NCI-H2081 (cell line): ENCODE results near the gene ACOT9.
A peak's percentile ranks its signal among the peaks of the same experiment; 100 is the strongest.
"Not testable (repeated sequence)": the region's sequence is repeated elsewhere in the genome, so short reads cannot be mapped to it uniquely, and the experiment has no call there.

Source experiments
- DNase-seq, 2 experiments: peaks; one replicate each; lab custom pipeline; 2025; lab: John Stamatoyannopoulos, UW

ACOT9 gene

DNA sequence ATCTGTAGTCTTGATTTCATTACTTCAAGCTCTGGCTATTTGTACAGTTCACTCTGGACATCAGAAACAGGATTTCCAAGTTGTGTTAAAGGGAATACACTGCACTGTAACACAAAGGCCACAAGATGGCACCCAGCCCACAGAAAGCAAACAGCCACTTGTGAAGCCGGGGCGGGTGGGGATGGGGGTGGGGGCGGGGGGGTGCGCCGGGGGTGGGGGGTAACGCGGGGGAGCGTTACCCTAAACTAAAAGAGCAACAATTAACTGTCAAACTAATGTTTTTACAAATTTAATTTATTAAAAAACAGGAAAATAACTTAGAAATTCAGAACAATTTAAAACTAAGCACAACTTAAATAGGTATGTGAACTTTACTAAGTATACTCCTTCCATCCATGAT lies 48.5 kb downstream of the ACOT9 start:
- peak; percentile 38 to 57 for DNase-seq

DNA sequence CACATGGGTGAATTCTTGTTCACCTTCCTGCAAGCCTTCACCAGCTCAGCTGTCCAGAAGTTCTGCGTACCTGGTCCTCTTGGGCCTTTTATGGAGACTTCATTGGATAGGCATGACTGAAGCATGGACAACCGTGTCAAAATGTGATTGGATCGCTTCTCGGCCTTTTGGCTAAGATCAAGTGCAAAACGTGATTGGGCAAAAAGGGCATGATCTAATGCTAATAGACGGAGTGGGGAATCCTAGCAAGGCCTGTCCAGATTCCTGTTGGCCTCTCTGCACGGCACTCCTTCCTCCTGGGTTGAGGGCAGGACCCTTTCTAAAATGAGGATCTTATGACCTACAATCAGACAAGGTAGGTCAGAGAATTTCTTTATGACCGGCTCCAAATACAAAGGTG lies 50.9 kb downstream of the ACOT9 start:
- DNase-seq, result no peak

- DNase-seq, result not testable (repeated sequence)
These were observed 66.6 kb downstream of the ACOT9 start for GRCh38 chrX:23676486-23676885.

DNA sequence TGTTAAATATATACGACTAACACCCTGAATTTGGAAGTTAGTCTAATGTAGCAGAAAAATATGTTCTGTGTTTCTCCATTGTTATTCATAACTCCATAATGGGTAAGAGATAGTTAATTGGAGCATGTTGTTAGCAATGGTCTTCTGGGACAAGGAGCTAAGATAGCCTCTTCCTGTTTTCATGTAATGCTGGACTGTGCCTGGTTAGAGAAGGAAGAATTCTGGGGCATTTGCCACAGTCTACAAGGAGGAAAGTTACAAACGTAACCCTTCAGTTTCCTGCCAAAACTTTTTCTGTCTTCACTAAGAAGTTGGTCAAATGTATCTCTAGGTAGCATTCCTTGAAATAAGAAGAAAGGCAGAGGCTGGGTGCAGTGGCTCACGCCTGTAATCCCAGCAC lies 70.0 kb downstream of the ACOT9 start:
- DNase-seq, result no peak

- DNase-seq, result no peak
These were observed 72.5 kb downstream of the ACOT9 start for GRCh38 chrX:23670528-23670927.

DNA sequence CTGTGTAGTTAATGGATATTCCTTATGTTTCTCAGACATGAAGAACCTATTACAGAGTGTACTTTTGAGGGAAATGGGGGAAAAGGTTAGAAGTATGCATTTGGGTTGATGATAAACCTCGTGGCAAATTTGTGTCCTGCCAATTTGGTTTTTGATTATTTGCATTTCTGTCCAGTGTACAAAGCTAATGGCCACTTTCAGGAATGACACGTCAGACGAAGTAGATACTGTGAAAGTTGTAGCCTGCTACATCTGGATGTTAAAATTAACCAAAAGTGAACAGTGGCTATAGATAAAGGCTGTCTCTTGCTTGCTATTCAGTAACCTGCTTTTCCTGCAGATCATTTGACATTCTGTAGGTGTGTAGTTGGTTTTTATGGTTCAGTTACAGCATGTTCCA lies 74.7 kb downstream of the ACOT9 start:
- DNase-seq, result no peak

DNA sequence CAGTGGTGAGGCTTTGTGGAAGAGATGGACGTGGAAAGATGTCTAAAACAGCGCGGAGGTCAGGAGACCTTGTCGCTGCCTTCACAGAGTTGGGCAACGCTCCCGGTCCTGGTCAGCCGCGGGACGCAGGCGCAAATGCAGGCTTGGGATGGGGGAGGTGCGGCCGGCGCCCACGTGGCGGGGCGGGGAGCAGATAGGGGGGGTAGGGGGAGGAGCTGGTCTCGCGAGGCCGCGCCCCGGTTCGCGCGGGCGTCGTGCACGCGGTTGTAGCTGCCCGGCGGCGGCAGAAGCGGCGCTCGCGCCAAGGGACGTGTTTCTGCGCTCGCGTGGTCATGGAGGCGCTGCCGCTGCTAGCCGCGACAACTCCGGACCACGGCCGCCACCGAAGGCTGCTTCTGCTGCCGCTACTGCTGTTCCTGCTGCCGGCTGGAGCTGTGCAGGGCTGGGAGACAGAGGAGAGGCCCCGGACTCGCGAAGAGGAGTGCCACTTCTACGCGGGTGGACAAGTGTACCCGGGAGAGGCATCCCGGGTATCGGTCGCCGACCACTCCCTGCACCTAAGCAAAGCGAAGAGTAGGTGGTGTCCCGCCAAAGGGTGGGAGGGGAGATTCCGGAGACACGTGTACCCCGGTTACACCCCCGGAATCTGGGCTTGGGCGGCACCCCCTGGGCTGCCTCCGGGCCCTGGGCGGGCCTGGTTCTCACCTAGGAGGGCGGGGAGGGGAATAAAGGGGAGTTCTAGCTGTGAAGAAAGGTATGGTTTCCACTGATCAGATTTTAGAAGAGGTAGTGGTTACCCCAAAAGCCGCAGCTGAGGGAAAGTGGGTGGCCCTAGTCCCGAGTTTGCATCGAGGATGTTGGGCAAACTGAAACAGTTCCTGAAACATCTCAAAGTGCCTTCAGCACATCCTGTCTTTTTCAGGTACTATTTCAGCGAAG lies 75.6 kb downstream of the ACOT9 start, which contains the start of gene PRDX4:
TSS of gene PRDX4 (plus strand) at position 255 of the 939 bp plus-strand sequence. CDS start at position 333, 78 bp downstream.
- DNase-seq, result peak; percentile 85

DNA sequence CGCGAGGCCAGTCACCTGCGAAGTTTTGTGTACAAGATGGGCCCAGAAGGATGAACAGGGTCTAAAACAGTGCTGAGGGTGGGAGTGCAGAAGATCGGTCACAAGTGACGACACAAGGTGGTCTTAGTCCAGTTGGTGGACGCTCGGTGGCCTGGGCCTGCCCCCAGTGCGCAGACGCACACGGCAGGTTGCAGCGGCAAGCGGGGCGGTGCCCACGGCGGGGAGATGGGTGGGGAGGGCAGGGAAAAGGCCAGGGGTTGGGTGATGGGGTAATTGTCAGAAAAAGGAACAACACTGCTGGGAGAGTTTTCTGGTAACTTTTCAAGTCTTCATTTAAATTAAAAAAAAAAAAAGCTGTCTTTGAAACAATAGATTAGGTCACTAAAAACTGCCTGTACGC lies 76.8 kb downstream of the ACOT9 start:
- no peak for DNase-seq

DNA sequence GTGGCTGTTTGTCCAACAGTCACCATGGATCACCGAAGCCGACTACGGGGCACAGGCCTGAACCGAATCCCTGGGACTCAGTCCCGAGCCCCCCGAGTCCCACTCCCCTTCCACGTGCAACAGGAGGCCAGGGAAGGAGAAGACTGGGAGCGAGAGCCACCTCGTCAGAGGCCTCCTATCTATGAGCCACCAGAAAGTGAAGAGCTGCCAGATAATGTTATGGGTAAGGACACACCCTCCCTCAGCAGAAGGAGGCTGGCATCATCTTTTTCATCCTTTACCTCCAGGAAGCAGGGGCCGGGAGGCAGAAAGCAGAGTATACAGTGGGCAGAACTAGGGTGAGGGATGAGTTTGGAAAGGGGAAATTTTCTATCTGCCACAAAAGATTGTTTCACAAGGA lies 78.6 kb downstream of the ACOT9 start:
- no peak for DNase-seq

GRCh38 chrX:23662853-23663252 lies 80.2 kb downstream of the ACOT9 start:
- DNase-seq, result no peak

DNA sequence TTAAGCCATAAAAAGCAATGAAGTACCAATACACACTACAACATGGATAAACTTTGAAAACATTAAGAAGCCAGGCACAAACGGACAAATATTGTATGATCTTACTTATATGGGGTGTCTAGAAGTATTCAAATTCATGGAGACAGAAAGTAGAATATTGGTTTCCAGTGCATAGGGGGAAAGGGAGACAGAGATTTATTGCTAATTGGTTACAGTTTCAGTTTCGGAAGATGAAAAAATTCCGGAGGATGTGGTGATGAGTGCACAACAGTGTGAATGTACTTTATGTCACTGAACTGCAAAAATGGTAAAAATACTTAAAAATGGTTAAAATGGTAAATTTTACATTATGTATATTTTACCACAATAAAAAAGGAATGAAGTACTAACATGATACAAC lies 80.9 kb downstream of the ACOT9 start:
- no peak for DNase-seq

- DNase-seq, result no peak
These were observed 81.4 kb downstream of the ACOT9 start for GRCh38 chrX:23661671-23662070.

DNA sequence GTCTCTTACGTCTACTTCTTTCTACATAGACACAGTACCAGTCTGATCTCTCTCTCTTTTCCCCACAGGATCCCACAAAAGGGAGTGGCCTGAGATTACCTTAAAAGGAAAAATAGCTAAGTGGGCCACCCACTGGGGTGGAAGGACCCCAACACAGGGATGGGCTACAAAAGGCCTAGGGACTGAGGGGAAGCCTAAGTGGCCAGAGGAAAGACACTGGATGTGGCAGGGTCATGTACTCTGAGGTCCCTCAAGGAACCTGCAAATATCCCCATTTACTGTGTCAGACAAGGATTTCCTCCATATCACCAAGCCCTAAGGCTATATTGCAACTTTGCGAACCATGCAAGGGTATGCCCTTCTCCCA lies 82.3 kb downstream of the ACOT9 start:
- no peak for DNase-seq

DNA sequence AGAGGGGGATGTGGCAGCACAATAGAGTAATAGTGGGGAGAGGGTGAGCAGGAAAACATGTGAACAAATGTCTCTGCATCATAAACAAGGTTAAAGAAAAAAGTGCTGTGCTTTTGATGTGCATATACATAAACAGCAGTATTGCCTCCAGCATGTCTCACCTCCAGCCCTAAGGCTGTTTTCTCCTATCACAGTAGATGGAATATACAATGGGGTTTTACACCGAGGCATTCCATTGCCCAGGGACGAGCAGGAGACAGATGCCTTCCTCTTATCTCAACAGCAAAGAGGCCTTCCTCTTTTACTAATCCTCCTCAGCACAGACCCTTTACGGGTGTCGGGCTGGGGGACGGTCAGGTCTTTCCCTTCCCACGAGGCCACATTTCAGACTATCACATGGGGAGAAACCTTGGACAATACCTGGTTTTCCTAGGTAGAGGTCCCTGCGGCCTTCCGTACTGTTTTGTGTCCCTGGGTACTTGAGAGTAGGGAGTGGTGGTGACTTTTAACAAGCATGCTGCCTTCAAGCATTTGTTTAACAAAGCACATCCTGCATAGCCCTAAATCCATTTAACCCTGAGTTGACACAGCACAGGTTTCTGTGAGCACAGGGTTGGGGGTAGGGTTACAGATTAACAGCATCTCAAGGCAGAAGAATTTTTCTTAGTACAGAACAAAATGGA lies 82.9 kb downstream of the ACOT9 start:
- DNase-seq, result not testable (repeated sequence)

DNA sequence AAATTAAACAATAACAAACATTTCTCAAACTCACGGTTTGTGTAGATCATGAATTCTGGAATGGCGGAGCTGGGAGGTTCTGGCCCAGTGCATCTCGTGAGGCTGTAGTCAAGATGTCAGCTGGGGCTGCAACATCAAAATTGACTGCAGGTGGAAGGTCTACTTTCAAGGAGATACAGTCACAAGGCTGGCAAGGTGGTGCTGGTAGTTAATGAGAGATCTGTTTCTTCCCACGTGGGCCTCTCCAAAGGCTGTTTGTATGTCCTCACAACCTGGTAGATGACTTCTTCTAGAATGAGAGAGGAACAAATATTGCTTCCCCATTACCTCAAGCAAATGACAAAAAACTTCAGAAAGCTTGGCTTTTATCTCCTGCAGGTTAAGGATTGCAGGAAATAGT lies 83.7 kb downstream of the ACOT9 start:
- DNase-seq, result no peak

DNA sequence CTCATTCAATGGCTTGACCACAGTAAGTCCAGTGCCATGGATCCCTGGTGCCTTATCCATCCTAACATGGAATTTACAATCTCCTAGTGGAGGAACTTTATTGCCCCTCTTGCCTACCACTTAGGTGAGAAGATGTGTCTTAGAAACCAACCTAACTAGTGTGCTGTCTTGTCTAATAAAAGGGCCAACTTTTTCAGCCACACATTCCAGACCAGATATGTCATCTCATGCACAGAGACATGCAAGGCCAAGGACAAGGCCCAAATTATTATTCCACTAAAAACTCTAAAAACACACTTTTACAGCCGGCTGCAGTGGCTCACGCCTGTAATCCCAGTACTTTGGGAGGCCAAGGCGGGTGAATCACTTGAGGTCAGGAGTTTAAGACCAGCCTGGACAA lies 86.4 kb downstream of the ACOT9 start:
- DNase-seq, result no peak

DNA sequence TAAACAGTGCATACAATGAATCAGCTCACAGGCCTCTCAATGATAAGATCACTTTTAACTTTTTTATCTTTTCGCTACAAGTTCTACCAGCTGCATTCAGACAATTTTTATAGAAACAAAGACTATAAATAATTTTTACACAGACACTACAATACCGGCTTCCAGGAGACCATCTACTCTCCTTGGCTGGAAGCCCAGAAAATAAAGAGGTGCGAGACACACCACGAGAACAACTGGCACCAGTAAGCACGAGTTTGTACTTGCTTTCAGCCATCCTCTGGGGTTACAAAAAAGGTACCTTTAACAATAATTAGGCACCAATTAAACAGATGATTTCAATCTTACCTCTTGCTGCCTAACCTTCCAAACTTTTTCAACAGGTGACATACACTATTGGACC lies 87.0 kb downstream of the ACOT9 start:
- DNase-seq, result peak in 1 of 2 experiments; percentile 22
